HG02610 (cell line): Measurements from ENCODE around the gene VDR.
"Not testable (repeated sequence)": the region's sequence is repeated elsewhere in the genome, so short reads cannot be mapped to it uniquely, and the experiment has no call there.

Experiments
- ATAC-seq: cut with Tn5 transposase; IDR thresholded peaks from one replicate; pipeline ENCODE4 v1.9.1; 2021; ENCODE audit warnings: mild to moderate bottlenecking, moderate library complexity; ENCODE audit not compliant: unreplicated experiment

VDR gene

GRCh38 chr12:47851303-47851952 lies 53.4 kb downstream of the VDR start:
- ATAC-seq: no peak

- ATAC-seq: no peak
These were observed 54.4 kb downstream of the VDR start for GRCh38 chr12:47850153-47851084.

- no peak for ATAC-seq
These were observed 55.5 kb downstream of the VDR start for GRCh38 chr12:47849261-47849660.

- ATAC-seq: no peak
These were observed 55.9 kb downstream of the VDR start for GRCh38 chr12:47848853-47849252.

GRCh38 chr12:47846294-47846996 lies 58.3 kb downstream of the VDR start:
- no peak for ATAC-seq

GRCh38 chr12:47845081-47845480 lies 59.7 kb downstream of the VDR start:
- no peak for ATAC-seq

GRCh38 chr12:47844264-47845019 lies 60.4 kb downstream of the VDR start:
- no peak for ATAC-seq

- ATAC-seq: no peak
These were observed 61.4 kb downstream of the VDR start for GRCh38 chr12:47843226-47843980.

- ATAC-seq: not testable (repeated sequence)
These were observed 62.3 kb downstream of the VDR start for GRCh38 chr12:47842543-47842942.

GRCh38 chr12:47841910-47842309 lies 62.9 kb downstream of the VDR start:
- no peak for ATAC-seq

- no peak for ATAC-seq
These were observed 63.3 kb downstream of the VDR start for GRCh38 chr12:47841501-47841900.

GRCh38 chr12:47840571-47840970 lies 64.2 kb downstream of the VDR start:
- no peak for ATAC-seq

GRCh38 chr12:47839214-47839876 lies 65.4 kb downstream of the VDR start:
- no peak for ATAC-seq

- ATAC-seq: no peak
These were observed 66.4 kb downstream of the VDR start for GRCh38 chr12:47838286-47838931.

GRCh38 chr12:47837190-47838171 lies 67.3 kb downstream of the VDR start:
- ATAC-seq: no peak

GRCh38 chr12:47835831-47836155 lies 69.0 kb downstream of the VDR start:
- ATAC-seq: no peak

- no peak for ATAC-seq
These were observed 69.6 kb downstream of the VDR start for GRCh38 chr12:47835006-47835830.
